ENCODE results near the gene RIMKLB. TPM values are rescaled to one million over a fixed set of nuclear protein-coding genes. Genes with fewer than 3 reads are reported as not detected.

The RIMKLB gene
- polyA plus RNA-seq, 2 of the 4 experiments (the other 2 are of a cell fraction), result 21.0 to 43.8 TPM

DNA sequence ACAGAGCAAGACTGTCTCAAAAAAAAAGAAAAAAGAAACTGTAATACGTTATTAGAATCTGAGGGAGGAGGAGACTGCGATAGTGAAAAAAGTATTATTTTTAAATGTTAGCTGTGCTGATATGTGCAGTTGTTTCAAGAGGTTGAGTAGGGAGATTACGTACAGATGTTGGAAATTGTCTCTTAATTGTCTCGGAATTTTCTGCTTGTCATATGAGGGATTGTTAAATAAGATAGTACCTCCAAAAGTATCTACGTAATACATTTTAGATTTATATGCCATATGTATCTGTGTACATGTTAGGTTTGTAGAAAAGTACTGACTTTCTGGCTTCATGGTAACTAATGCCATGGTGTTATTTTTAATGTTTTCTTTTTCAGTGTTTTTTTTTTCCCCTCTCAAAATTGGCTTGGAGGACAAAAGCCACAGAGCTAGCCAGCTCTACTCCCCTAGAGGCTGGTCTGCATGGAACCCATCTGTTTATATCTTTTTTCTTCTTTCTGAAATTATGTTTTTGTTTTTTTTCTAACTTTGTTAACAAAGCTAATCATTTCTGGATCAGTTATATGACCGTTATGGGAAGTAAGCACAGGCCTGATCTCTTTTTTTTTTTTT, 3.4 kb downstream of the RIMKLB start:
- WGBS (ENCODE audit: missing lambda C conversion rate), result 93% methylated on average over 6 of the region's 6 CpGs
- H3K4me2 ChIP-seq, result no peak overlapping the region
- no peaks in the 10 kb centered on the region for H3K9me3 ChIP-seq
- FAIRE-seq (no peak), DNase-seq (ENCODE audit: low read depth in 1 of 2, low spot score in 1 of 2) (no peak), ATAC-seq (no peak)
- H3K4me3 ChIP-seq, result no peak overlapping the region
- CTCF ChIA-PET, result interaction anchor here (1.1 to 1.4 kb wide), 2 partner anchors 11 to 189 kb away, joined by 4 read pairs; no protein-coding TSS in a partner anchor
- peaks cover 10% of the 10 kb centered on the region; the same call in 2 of the 3 replicates for H3K4me1 ChIP-seq
- H3K27ac ChIP-seq, result no peak overlapping the region
- TF ChIP-seq EHF (CRISPR knock-in tag; IDR thresholded peaks at IDR 0.05) (no peak), JUN (IDR thresholded peaks at IDR 0.05) (no peak), FOSL2 (IDR thresholded peaks at IDR 0.05) (no peak), FOSL2 (CRISPR knock-in tag; IDR thresholded peaks at IDR 0.05) (no peak), MAFK (IDR thresholded peaks at IDR 0.05; ENCODE audit: partially characterized antibody) (no peak), RNF2 (IDR thresholded peaks at IDR 0.05; ENCODE audit: borderline replicate concordance, low read depth) (no peak), TP53 (CRISPR knock-in tag; IDR thresholded peaks at IDR 0.05) (no peak), ZC3H11A (IDR thresholded peaks at IDR 0.05) (no peak), RARB (CRISPR knock-in tag; IDR thresholded peaks at IDR 0.05) (no peak), ZFP36 (IDR thresholded peaks at IDR 0.05; ENCODE audit: borderline replicate concordance, partially characterized antibody) (no peak), EP300 (IDR thresholded peaks at IDR 0.05) (no peak), EHMT2 (IDR thresholded peaks at IDR 0.05; ENCODE audit: low read depth) (no peak), POLR2AphosphoS2 (conservative IDR thresholded peaks at IDR 0.05; ENCODE audit: low read length) (no peak), RAD21 (conservative IDR thresholded peaks at IDR 0.05 in 1 of 2, IDR thresholded peaks at IDR 0.05 in 1 of 2) (no peak), NFE2L2 (conservative IDR thresholded peaks at IDR 0.05; ENCODE audit: low read length) (no peak), CEBPB (IDR thresholded peaks at IDR 0.05) (no peak)
- TF ChIP-seq, protein P1, sequence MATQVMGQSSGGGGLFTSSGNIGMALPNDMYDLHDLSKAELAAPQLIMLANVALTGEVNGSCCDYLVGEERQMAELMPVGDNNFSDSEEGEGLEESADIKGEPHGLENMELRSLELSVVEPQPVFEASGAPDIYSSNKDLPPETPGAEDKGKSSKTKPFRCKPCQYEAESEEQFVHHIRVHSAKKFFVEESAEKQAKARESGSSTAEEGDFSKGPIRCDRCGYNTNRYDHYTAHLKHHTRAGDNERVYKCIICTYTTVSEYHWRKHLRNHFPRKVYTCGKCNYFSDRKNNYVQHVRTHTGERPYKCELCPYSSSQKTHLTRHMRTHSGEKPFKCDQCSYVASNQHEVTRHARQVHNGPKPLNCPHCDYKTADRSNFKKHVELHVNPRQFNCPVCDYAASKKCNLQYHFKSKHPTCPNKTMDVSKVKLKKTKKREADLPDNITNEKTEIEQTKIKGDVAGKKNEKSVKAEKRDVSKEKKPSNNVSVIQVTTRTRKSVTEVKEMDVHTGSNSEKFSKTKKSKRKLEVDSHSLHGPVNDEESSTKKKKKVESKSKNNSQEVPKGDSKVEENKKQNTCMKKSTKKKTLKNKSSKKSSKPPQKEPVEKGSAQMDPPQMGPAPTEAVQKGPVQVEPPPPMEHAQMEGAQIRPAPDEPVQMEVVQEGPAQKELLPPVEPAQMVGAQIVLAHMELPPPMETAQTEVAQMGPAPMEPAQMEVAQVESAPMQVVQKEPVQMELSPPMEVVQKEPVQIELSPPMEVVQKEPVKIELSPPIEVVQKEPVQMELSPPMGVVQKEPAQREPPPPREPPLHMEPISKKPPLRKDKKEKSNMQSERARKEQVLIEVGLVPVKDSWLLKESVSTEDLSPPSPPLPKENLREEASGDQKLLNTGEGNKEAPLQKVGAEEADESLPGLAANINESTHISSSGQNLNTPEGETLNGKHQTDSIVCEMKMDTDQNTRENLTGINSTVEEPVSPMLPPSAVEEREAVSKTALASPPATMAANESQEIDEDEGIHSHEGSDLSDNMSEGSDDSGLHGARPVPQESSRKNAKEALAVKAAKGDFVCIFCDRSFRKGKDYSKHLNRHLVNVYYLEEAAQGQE (IDR thresholded peaks at IDR 0.05), result no peak
- TF ChIP-seq, protein P2, sequence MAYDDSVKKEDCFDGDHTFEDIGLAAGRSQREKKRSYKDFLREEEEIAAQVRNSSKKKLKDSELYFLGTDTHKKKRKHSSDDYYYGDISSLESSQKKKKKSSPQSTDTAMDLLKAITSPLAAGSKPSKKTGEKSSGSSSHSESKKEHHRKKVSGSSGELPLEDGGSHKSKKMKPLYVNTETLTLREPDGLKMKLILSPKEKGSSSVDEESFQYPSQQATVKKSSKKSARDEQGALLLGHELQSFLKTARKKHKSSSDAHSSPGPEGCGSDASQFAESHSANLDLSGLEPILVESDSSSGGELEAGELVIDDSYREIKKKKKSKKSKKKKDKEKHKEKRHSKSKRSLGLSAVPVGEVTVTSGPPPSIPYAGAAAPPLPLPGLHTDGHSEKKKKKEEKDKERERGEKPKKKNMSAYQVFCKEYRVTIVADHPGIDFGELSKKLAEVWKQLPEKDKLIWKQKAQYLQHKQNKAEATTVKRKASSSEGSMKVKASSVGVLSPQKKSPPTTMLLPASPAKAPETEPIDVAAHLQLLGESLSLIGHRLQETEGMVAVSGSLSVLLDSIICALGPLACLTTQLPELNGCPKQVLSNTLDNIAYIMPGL (CRISPR knock-in tag; IDR thresholded peaks at IDR 0.05; ENCODE audit: borderline replicate concordance), result no peak
- POLR2A ChIA-PET, result interaction anchor here (0.7 kb wide), 1 partner anchor 18 kb away, joined by 3 read pairs; no protein-coding TSS in a partner anchor

DNA sequence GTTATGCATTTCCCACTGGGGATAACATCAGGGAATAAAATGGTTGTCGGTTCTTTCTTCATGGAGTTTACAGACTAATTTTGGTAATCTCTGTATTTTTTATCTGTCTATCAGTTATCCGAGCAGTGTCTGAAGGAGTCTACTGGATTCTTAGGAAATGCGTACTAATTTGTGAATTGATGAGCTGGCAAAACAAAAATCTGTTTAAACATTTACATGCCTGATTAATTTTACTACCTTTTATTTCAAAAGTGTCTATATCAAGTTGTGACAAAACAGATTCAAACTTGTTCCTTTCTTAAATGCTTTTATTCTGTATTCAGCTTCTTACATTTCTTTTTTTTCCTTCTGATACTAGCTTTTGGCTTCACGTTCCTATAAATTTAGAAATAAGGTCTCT, 4.4 kb downstream of the RIMKLB start:
- CTCF ChIA-PET, result interaction anchor here (0.6 to 1.4 kb wide), 4 partner anchors 10 to 188 kb away, joined by 3 to 4 read pairs (median 4); no protein-coding TSS in a partner anchor

More for the DNA sequence above, 4.4 kb downstream of the RIMKLB start:
- Histone ChIP-seq H3K4me2 (no peak overlapping the region), H3K4me1 (peaks cover 10% of the 10 kb centered on the region; the same call in 2 of the 3 replicates), H3K27ac (no peak overlapping the region), H3K9me3 (no peaks in the 10 kb centered on the region), H3K4me3 (no peak overlapping the region)
- POLR2A ChIA-PET, result no interaction called here
- peak; percentile 54 for TF ChIP-seq MAFK (IDR thresholded peaks at IDR 0.05; ENCODE audit: partially characterized antibody)
- TF ChIP-seq HEYL (CRISPR knock-in tag; IDR thresholded peaks at IDR 0.05), result no peak
- 90% methylated on average over 4 of the region's 4 CpGs for WGBS (ENCODE audit: missing lambda C conversion rate)
- ATAC-seq (no peak), DNase-seq (ENCODE audit: low read depth in 1 of 2, low spot score in 1 of 2) (no peak), FAIRE-seq (no peak)

All from A549 (cell line).